Measurements from ENCODE around the gene TRPT1. TPM values are rescaled to one million over a fixed set of nuclear protein-coding genes. Genes with fewer than 3 reads are reported as not detected.

TRPT1 gene
- total RNA-seq, 1 donor from 2014 or later: 39.7 TPM

DNA sequence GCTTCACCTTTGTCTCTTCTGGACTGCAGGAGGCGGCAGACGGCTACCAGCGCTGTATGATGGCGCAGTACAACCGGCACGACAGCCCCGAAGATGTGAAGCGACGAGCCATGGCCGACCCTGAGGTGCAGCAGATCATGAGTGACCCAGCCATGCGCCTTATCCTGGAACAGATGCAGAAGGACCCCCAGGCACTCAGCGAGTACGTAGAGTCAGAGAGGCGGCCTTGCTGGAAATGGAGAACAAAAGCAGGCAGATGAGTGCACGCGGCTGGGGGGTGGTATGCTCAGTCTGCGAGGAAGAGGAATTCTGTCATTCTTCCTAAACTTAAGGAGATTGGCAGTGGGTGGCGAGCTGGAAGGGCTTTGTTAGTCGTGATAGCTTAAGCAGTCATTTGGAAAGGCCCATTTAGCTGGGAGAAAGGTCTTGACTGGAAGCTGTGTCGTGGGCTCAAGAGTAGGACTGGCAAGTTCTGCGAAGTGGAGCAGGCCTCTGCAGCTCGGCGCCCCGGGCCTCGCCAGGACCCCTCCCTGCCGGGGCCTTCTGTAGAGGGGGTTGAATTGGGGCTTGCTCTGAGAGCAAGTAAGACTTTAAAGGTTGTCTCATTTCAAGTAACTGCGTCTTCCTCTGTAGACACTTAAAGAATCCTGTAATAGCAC is 22.4 kb downstream of the TRPT1 start:
- peaks cover 17% of the 10 kb centered on the region for H3K4me1 Mint-ChIP-seq (ENCODE audit: unreplicated experiment)
- no peak overlapping the region for H3K4me3 Mint-ChIP-seq (ENCODE audit: unreplicated experiment)
- no peaks in the 10 kb centered on the region for H3K9me3 Mint-ChIP-seq (ENCODE audit: unreplicated experiment)
- H3K36me3 Mint-ChIP-seq (ENCODE audit: unreplicated experiment): peaks cover 41% of the 10 kb centered on the region
- TF ChIP-seq, protein P1, sequence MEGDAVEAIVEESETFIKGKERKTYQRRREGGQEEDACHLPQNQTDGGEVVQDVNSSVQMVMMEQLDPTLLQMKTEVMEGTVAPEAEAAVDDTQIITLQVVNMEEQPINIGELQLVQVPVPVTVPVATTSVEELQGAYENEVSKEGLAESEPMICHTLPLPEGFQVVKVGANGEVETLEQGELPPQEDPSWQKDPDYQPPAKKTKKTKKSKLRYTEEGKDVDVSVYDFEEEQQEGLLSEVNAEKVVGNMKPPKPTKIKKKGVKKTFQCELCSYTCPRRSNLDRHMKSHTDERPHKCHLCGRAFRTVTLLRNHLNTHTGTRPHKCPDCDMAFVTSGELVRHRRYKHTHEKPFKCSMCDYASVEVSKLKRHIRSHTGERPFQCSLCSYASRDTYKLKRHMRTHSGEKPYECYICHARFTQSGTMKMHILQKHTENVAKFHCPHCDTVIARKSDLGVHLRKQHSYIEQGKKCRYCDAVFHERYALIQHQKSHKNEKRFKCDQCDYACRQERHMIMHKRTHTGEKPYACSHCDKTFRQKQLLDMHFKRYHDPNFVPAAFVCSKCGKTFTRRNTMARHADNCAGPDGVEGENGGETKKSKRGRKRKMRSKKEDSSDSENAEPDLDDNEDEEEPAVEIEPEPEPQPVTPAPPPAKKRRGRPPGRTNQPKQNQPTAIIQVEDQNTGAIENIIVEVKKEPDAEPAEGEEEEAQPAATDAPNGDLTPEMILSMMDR (IDR thresholded peaks at IDR 0.05): no peak
- DNase-seq (ENCODE audit: extremely low spot score, unreplicated experiment): no peak
- H3K27ac Mint-ChIP-seq (ENCODE audit: unreplicated experiment): peak overlapping the region; percentile 53
- H3K27me3 Mint-ChIP-seq (ENCODE audit: unreplicated experiment): no peaks in the 10 kb centered on the region

DNA sequence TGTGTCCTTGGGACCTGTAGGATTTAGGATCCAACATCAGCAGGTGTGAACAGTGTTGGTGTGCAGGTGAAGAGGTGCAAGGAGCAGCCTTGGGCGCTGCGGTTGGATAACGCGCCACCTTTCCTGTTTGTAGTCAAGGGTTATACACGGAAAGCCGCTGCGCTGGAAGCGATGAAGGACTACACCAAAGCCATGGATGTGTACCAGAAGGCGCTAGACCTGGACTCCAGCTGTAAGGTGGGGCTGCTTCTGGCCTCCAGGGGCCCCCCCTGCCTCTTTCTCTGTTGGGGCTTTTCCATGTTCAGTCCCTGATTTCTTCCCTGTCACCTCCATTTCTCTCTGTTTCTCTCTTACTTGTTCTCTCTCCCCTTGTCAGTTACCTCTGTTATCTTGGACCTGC is 23.0 kb downstream of the TRPT1 start:
- Mint-ChIP-seq H3K36me3 (ENCODE audit: unreplicated experiment) (peaks cover 44% of the 10 kb centered on the region), H3K4me1 (ENCODE audit: unreplicated experiment) (peaks cover 17% of the 10 kb centered on the region), H3K9me3 (ENCODE audit: unreplicated experiment) (no peaks in the 10 kb centered on the region), H3K4me3 (ENCODE audit: unreplicated experiment) (no peak overlapping the region), H3K27ac (ENCODE audit: unreplicated experiment) (no peak overlapping the region), H3K27me3 (ENCODE audit: unreplicated experiment) (no peaks in the 10 kb centered on the region)
- TF ChIP-seq, protein P1 (IDR thresholded peaks at IDR 0.05): no peak
- no peak for DNase-seq (ENCODE audit: extremely low spot score, unreplicated experiment)

- Mint-ChIP-seq H3K4me3 (ENCODE audit: unreplicated experiment) (no peak overlapping the region), H3K4me1 (ENCODE audit: unreplicated experiment) (peaks cover 10% of the 10 kb centered on the region), H3K36me3 (ENCODE audit: unreplicated experiment) (peaks cover 55% of the 10 kb centered on the region), H3K27me3 (ENCODE audit: unreplicated experiment) (no peaks in the 10 kb centered on the region), H3K27ac (ENCODE audit: unreplicated experiment) (no peak overlapping the region), H3K9me3 (ENCODE audit: unreplicated experiment) (no peaks in the 10 kb centered on the region)
- TF ChIP-seq, protein P1 (IDR thresholded peaks at IDR 0.05): no peak
- DNase-seq (ENCODE audit: extremely low spot score, unreplicated experiment): no peak
Observed at GRCh38 chr11:64201543-64201942, 24.4 kb downstream of the TRPT1 start.

GRCh38 chr11:64198511-64198910 is 27.5 kb downstream of the TRPT1 start:
- Mint-ChIP-seq H3K4me3 (ENCODE audit: unreplicated experiment) (no peak overlapping the region), H3K36me3 (ENCODE audit: unreplicated experiment) (peaks cover 60% of the 10 kb centered on the region), H3K27me3 (ENCODE audit: unreplicated experiment) (no peaks in the 10 kb centered on the region), H3K9me3 (ENCODE audit: unreplicated experiment) (no peaks in the 10 kb centered on the region), H3K27ac (ENCODE audit: unreplicated experiment) (no peak overlapping the region), H3K4me1 (ENCODE audit: unreplicated experiment) (no peaks in the 10 kb centered on the region)
- no peak for DNase-seq (ENCODE audit: extremely low spot score, unreplicated experiment)
- TF ChIP-seq, protein P1 (IDR thresholded peaks at IDR 0.05): no peak

DNA sequence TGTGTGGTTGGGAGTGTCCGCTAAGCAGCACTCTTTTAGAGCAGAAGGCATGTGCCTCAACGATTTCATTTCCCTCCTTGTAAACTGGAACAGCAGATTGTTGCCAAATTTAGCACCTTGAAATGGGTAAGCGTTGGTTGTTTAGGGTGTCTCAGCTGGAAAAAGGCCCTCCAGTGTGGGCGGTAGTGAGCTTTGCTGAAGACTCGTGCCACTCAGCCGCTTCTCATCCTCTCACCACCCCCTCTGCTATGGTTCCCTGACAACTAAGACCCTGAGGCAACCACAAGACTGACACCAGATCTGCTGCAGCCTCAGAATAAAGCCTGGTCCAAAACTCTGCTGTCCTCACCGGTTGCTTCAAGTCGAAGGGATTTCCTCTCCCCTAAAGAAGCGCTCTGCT is 29.4 kb downstream of the TRPT1 start:
- Mint-ChIP-seq H3K27me3 (ENCODE audit: unreplicated experiment) (no peaks in the 10 kb centered on the region), H3K9me3 (ENCODE audit: unreplicated experiment) (no peaks in the 10 kb centered on the region), H3K27ac (ENCODE audit: unreplicated experiment) (no peak overlapping the region), H3K4me3 (ENCODE audit: unreplicated experiment) (no peak overlapping the region), H3K36me3 (ENCODE audit: unreplicated experiment) (peaks cover 51% of the 10 kb centered on the region), H3K4me1 (ENCODE audit: unreplicated experiment) (no peaks in the 10 kb centered on the region)
- TF ChIP-seq, protein P1 (IDR thresholded peaks at IDR 0.05): no peak
- no peak for DNase-seq (ENCODE audit: extremely low spot score, unreplicated experiment)

Data from osteocyte (in vitro differentiated cells).